K562 (cell line): ENCODE data around the gene QSOX2. TPM values are rescaled to one million over a fixed set of nuclear protein-coding genes. Genes with fewer than 3 reads are reported as not detected.

ENCODE experiments used
- CBX2 ChIP-seq: fragments of 200-600 bp; sonication (generic); IDR thresholded peaks from one replicate; pipeline ENCODE4 v1.6.1; 2012; ENCODE audit warnings: mild to moderate bottlenecking, low read length, inconsistent platforms; ENCODE audit not compliant: insufficient read depth, poor library complexity, severe bottlenecking
- CXXC5 ChIP-seq: fragments of 250-450 bp; sonication (Bioruptor Pico); IDR thresholded peaks from 2 replicates; pipeline ENCODE4 v1.8.0; 2022; ENCODE audit warnings: inconsistent platforms, mild to moderate bottlenecking, moderate library complexity
- ETV6 ChIP-seq, 3 experiments: fragments of 150-350 bp in 1 of 3; sonication (generic) in 1 of 3; formaldehyde crosslinking in 1 of 3; IDR thresholded peaks; 2 replicates each; pipeline versions ENCODE4 v1.6.1 to v1.8.0; 2014 to 2022; ENCODE audit warnings: borderline replicate concordance in 2 of 3, low read depth in 2 of 3, antibody characterized with exemption in 1 of 3, low read length in 1 of 3, mild to moderate bottlenecking in 1 of 3, missing genetic modification reagents in 1 of 3
- FOXM1 ChIP-seq, 2 experiments: fragments of 450-650 bp in 1 of 2; sonication (generic) in 1 of 2; formaldehyde crosslinking in 1 of 2; IDR thresholded peaks; 2 replicates each; pipeline versions ENCODE4 v1.6.1 to v1.9.0; 2017 to 2022; ENCODE audit warnings: low read depth in 2 of 2, mild to moderate bottlenecking in 2 of 2, missing genetic modification reagents in 1 of 2, moderate library complexity in 1 of 2
- HMG20B ChIP-seq: fragments of 250-450 bp; sonication (Bioruptor Pico); IDR thresholded peaks from 2 replicates; pipeline ENCODE4 v1.5.0; 2021; ENCODE audit warnings: mild to moderate bottlenecking
- MXI1 ChIP-seq: IDR thresholded peaks from 2 replicates; pipeline ENCODE4 v1.6.1; 2011; ENCODE audit warnings: low read depth, mild to moderate bottlenecking, improper control_type of control experiment, low read length
- NCOA1 ChIP-seq: fragments of 450-650 bp; IDR thresholded peaks from 2 replicates; pipeline ENCODE4 v1.6.1; 2016; ENCODE audit warnings: low read depth
- NR3C1 ChIP-seq: sonication (generic); formaldehyde crosslinking; IDR thresholded peaks from 2 replicates; pipeline ENCODE4 v1.8.1; 2022; ENCODE audit warnings: missing genetic modification reagents
- RBBP5 ChIP-seq: fragments of 200-600 bp; sonication (generic); IDR thresholded peaks from 2 replicates; pipeline ENCODE4 v1.6.1; 2012; ENCODE audit warnings: borderline replicate concordance, mild to moderate bottlenecking, low read length, control low read depth, inconsistent platforms; ENCODE audit not compliant: insufficient read depth, poor library complexity, severe bottlenecking
- TCF3 ChIP-seq: sonication (generic); formaldehyde crosslinking; IDR thresholded peaks from 2 replicates; pipeline ENCODE4 v1.4.0; 2020; ENCODE audit warnings: mild to moderate bottlenecking, missing genetic modification reagents
- TEAD4 ChIP-seq, 2 experiments: sonication (generic) in 1 of 2; formaldehyde crosslinking in 1 of 2; IDR thresholded peaks; 2 replicates each; pipeline versions ENCODE4 v1.6.1 to v1.8.0; 2012 to 2022; ENCODE audit warnings: borderline replicate concordance in 1 of 2, inconsistent platforms in 1 of 2, low read length in 1 of 2, mild to moderate bottlenecking in 1 of 2, missing genetic modification reagents in 1 of 2
- TOE1 ChIP-seq, 2 experiments: fragments of 450-650 bp in 1 of 2; sonication (generic) in 1 of 2; formaldehyde crosslinking in 1 of 2; IDR thresholded peaks; 2 replicates each; pipeline versions ENCODE4 v1.7.1 to v1.8.0; 2016 to 2022; ENCODE audit warnings: borderline replicate concordance in 2 of 2, mild to moderate bottlenecking in 2 of 2, antibody characterized with exemption in 1 of 2, inconsistent platforms in 1 of 2, low read depth in 1 of 2, missing genetic modification reagents in 1 of 2, moderate library complexity in 1 of 2
- ZKSCAN3 ChIP-seq: fragments of 250-450 bp; sonication (Bioruptor Pico); IDR thresholded peaks from 2 replicates; pipeline ENCODE4 v1.4.0; 2020
- ZNF232 ChIP-seq: sonication (generic); formaldehyde crosslinking; IDR thresholded peaks from 2 replicates; pipeline ENCODE4 v1.8.0; 2022; ENCODE audit warnings: mild to moderate bottlenecking, missing genetic modification reagents
- ZNF431 ChIP-seq: sonication (generic); formaldehyde crosslinking; IDR thresholded peaks from 2 replicates; pipeline ENCODE4 v1.8.0; 2022; ENCODE audit warnings: mild to moderate bottlenecking, missing genetic modification reagents
- ZNF644 ChIP-seq: fragments of 200-800 bp; sonication (Bioruptor generic); IDR thresholded peaks from 2 replicates; pipeline ENCODE4 v1.6.1; 2016; ENCODE audit warnings: low read depth, missing genetic modification characterization, missing compliant biosample characterization
- polyA plus RNA-seq, 8 experiments: library from polyadenylated mRNA; depleted of rRNA in 4 of 8; stranded (reverse) in 5 of 8; unstranded in 3 of 8; fragments of >200 nt; fragmentation: Nextera tagmentation in 2 of 8; fragmentation: Illumina TruSeq in 1 of 8; extraction: Ambion mirVana in 2 of 8; extraction: Trizol in 1 of 8; gene quantifications; 2 replicates each; pipeline versions ENCODE4 v1.2.1 to v1.2.3, GENCODE V29; 2011 to 2014; ENCODE audit warnings: inconsistent platforms in 1 of 8, missing spikeins in 1 of 8
- total RNA-seq, 7 experiments: library from RNA; depleted of rRNA in 6 of 7; stranded (reverse); fragments of >200 nt in 6 of 7; fragmentation: Illumina TruSeq in 2 of 7; extraction: Trizol in 2 of 7; gene quantifications; 2 replicates each; pipeline versions ENCODE4 v1.2.1 to v1.2.3, GENCODE V29; 2011 to 2021; ENCODE audit warnings: low replicate concordance in 1 of 7
- TF ChIP-seq, protein P1 (sequence below): sonication (generic); formaldehyde crosslinking; IDR thresholded peaks from 2 replicates; pipeline ENCODE4 v1.9.0; 2022; ENCODE audit warnings: mild to moderate bottlenecking, missing genetic modification reagents
- TF ChIP-seq, protein P2 (sequence below): fragments of 250-450 bp; sonication (Bioruptor Pico); IDR thresholded peaks from 2 replicates; pipeline ENCODE4 v1.5.1; 2021; ENCODE audit warnings: mild to moderate bottlenecking
- TF ChIP-seq, protein P3 (sequence below): fragments of 450-650 bp; formaldehyde crosslinking; IDR thresholded peaks from 2 replicates; pipeline ENCODE4 v1.4.0; 2022; ENCODE audit warnings: missing genetic modification characterization

Gene QSOX2
- total and polyA plus RNA-seq, 9 of the 15 experiments (the other 6 are each of a cell fraction or from before 2014, with no cell fraction given), result 0.51 to 23.7 (median 12.7) TPM

DNA sequence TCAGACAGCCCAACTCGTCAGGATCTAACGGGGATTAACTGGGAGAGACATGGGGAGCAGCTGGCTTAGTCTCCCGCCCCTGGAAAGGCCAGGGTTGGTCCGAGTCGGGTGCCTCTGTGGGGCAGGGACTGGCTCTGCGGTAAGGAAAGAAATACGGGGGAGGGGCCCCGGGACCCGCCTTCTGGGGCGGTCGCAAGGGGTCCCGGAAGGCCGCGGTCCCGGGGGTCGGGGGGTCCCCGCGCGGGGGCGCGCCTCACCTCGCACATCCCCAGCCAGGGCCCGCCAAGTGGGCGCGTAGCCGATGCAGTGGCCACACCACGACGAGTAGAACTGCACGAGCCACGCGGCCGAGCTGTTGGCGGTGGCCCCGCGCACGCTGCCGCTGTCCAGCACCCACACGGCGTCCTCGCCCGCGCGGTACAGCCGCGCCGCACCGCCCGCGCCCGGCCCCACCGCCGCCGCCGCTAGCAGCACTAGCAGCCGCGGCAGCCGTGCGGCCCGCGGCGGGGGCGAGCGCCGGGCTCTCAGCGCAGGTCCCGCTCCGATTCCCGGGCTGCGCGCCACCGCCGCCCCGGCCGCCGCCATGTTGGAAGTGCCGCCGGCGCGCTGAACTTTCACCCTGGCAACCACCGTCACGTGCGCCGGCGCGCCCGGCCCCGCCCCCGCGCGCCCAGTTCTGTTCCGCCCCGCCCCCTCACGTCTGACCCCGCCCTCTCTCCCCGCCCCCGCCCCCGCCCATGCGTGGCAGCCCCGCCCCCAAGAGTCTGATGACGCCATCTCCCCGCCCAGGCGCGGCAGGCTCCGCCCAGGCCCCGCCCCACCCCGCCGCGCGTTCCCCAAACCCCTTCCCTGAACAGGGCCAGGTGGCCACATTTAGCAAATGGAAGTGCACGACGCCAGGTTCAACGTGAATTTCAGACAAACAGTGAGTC, at the start of gene QSOX2 (continued):
- TF ChIP-seq, protein P1, sequence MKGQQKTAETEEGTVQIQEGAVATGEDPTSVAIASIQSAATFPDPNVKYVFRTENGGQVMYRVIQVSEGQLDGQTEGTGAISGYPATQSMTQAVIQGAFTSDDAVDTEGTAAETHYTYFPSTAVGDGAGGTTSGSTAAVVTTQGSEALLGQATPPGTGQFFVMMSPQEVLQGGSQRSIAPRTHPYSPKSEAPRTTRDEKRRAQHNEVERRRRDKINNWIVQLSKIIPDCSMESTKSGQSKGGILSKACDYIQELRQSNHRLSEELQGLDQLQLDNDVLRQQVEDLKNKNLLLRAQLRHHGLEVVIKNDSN (CRISPR knock-in tag), result peak; percentile 80
- TF ChIP-seq TEAD4 (IDR thresholded peaks at IDR 0.05; ENCODE audit: low read length) (no peak), TEAD4 (CRISPR knock-in tag; IDR thresholded peaks at IDR 0.05; ENCODE audit: borderline replicate concordance) (0 out of 2 replicates have a peak, but pooled peaks have one; percentile 13), CBX2 (no peak), ZNF232 (CRISPR knock-in tag) (peak; percentile 77; the same call in 1 of the 2 replicates), ZNF644 (no peak), RBBP5 (peak; percentile 91), HMG20B (CRISPR knock-in tag) (no peak), NCOA1 (no peak), ETV6 (IDR thresholded peaks at IDR 0.05; ENCODE audit: borderline replicate concordance in 1 of 2, low read depth in 2 of 2, low read length in 1 of 2) (no peak), ETV6 (CRISPR knock-in tag; IDR thresholded peaks at IDR 0.05; ENCODE audit: borderline replicate concordance) (peak; percentile 69; the same call in 1 of the 2 replicates), CXXC5 (CRISPR knock-in tag) (peak; percentile 94), TCF3 (CRISPR knock-in tag) (peak; percentile 25; the same call in 1 of the 2 replicates), NR3C1 (peak; percentile 85), MXI1 (peak; percentile 23; the same call in 1 of the 2 replicates), ZKSCAN3 (CRISPR knock-in tag) (no peak), FOXM1 (IDR thresholded peaks at IDR 0.05; ENCODE audit: low read depth) (no peak), FOXM1 (CRISPR knock-in tag; IDR thresholded peaks at IDR 0.05; ENCODE audit: low read depth) (peak; percentile 60; the same call in 1 of the 2 replicates), ZNF431 (CRISPR knock-in tag) (peak; percentile 66; the same call in 1 of the 2 replicates), TOE1 (IDR thresholded peaks at IDR 0.05; ENCODE audit: borderline replicate concordance) (no peak), TOE1 (CRISPR knock-in tag; IDR thresholded peaks at IDR 0.05; ENCODE audit: borderline replicate concordance, low read depth) (0 out of 2 replicates have a peak, but pooled peaks have one; percentile 65)
- TF ChIP-seq, protein P2, sequence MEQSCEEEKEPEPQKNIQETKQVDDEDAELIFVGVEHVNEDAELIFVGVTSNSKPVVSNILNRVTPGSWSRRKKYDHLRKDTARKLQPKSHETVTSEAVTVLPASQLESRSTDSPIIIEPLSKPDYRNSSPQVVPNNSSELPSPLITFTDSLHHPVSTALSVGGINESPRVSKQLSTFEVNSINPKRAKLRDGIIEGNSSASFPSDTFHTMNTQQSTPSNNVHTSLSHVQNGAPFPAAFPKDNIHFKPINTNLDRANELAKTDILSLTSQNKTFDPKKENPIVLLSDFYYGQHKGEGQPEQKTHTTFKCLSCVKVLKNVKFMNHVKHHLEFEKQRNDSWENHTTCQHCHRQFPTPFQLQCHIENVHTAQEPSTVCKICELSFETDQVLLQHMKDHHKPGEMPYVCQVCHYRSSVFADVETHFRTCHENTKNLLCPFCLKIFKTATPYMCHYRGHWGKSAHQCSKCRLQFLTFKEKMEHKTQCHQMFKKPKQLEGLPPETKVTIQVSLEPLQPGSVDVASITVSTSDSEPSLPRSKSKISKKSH (CRISPR knock-in tag), result no peak
- TF ChIP-seq, protein P3, sequence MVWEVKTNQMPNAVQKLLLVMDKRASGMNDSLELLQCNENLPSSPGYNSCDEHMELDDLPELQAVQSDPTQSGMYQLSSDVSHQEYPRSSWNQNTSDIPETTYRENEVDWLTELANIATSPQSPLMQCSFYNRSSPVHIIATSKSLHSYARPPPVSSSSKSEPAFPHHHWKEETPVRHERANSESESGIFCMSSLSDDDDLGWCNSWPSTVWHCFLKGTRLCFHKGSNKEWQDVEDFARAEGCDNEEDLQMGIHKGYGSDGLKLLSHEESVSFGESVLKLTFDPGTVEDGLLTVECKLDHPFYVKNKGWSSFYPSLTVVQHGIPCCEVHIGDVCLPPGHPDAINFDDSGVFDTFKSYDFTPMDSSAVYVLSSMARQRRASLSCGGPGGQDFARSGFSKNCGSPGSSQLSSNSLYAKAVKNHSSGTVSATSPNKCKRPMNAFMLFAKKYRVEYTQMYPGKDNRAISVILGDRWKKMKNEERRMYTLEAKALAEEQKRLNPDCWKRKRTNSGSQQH, result no peak
